8988T (cell line): ENCODE data around the gene MOGAT1.

Experiments used
- DNase-seq: peaks from one replicate; pipeline ENCODE4 v3.0.0; 2011

The MOGAT1 gene, protein sequence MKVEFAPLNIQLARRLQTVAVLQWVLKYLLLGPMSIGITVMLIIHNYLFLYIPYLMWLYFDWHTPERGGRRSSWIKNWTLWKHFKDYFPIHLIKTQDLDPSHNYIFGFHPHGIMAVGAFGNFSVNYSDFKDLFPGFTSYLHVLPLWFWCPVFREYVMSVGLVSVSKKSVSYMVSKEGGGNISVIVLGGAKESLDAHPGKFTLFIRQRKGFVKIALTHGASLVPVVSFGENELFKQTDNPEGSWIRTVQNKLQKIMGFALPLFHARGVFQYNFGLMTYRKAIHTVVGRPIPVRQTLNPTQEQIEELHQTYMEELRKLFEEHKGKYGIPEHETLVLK

DNA sequence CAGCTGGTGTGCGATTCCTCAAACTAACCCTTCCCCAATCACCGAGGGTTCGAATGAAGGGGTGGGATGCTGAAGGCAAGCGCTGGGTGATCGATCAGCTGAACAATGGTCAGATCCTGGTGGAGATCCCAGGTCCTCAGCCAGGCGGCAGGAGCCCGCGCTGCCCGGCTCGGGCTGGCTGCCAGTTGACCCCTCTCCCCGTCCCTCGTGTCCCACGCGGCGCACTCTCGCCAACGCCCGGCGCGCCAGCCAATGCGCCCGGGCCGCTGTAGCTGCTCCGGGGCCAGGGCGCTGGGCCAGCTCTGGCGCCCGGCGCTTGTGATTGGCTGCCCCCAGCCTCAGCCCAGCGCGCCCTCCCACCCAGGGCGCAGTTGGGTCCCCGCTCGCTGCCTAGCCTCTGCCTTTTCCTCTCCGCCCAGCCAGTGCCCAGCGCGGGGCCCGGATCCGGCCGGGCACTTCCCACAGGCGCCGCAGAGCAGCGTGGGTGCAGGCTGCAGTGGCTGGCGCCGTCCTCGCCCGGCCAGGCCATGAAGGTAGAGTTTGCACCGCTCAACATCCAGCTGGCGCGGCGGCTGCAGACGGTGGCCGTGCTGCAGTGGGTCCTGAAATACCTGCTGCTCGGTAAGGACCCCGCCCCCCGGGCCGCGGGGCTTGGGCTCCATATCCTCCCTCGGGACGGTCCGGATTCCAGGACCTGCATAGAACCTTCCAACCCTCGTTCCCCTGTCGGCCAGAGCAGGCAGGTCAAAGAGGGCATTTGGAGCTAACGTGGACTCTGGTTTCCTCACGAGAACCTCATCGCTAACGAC lies at the start of gene MOGAT1:
TSS of gene MOGAT1 (plus strand) at position 400 of the 809 bp plus-strand sequence. CDS start at position 528, 128 bp downstream.
- DNase-seq: no peak

DNA sequence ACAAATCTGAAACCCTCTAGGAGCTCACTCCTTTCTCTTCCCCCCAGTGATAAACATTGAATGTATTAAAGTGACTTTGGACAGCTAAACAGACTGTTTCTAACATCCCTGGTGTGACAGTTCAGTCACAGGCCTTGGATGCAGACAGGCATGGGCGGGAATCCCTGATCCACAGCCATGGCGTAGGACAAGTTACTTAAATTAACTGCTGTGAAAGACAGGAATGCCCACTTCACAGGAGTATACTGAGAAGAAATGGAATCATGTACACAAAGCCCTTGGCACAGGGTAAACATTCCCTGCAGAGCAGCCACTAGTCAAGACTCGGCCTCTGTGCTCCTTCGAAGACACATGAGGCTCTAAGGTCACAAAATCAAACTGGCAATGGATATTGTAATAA lies 49.6 kb upstream of the MOGAT1 start:
- DNase-seq: no peak

DNA sequence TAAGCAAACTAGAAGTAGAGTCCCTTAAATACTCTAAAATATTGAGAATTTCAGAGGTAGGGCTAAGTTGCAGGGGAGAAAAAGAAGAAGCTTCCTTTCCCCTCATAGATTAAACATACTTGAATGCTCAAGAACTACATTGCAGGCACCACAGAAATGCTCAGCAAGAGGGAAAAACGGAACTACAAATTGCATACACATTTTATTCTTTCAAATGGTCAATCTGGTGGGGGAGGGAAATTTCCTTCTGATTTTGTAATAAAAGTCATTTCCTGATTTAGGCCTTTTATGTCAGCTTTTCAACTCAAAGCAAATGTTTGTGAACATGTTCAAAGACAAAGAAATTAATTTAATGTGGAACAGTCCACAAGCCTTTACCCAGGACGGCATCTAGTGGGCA lies 48.5 kb upstream of the MOGAT1 start:
- no peak for DNase-seq

- DNase-seq: no peak
Measured at GRCh38 chr2:222623756-222624309, 47.6 kb upstream of the MOGAT1 start.

DNA sequence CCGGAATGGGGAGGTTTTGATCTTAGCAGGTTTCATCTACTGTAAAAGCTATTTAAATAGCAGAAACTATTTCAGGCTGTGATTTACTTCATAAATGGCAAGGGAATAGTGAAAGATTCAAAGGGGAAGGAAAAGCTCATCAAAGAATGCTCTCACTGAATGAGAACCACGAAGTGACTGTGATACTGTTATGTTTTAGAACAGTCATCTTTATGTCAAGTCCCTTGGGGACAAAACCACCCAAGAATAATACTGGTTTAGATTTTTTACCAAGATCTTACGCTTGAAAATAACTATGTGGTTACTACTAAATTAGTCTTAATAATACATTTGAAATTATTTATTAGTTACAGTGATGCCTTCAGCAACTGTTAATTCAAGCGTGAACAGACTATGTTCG lies 43.7 kb upstream of the MOGAT1 start:
- no peak for DNase-seq

GRCh38 chr2:222635295-222635694 lies 36.2 kb upstream of the MOGAT1 start:
- no peak for DNase-seq

GRCh38 chr2:222637067-222637466 lies 34.4 kb upstream of the MOGAT1 start:
- DNase-seq: no peak

DNA sequence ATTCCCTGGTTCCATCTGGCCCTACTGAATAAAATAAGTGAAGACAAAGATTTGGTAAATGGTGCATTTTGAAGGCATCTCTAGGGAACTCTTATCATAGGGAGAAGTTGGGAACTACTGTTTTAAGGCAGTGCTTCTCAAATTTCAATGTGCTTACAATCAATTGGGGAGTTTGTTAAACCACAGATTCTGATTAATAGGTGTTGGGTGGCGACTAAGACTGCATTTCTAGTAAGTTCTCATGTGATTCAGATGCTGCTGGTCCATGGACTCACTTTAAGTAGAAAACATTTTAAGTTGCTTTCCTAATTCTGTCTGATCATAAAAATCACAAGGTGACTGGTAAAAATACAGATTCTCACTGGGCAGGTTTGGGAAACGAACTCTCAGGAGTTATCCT lies 30.1 kb upstream of the MOGAT1 start:
- DNase-seq: no peak

- DNase-seq: no peak
Measured at GRCh38 chr2:222643134-222643533, 28.3 kb upstream of the MOGAT1 start.

GRCh38 chr2:222646008-222646407 lies 25.4 kb upstream of the MOGAT1 start:
- DNase-seq: no peak

GRCh38 chr2:222649801-222650200 lies 21.7 kb upstream of the MOGAT1 start:
- no peak for DNase-seq

GRCh38 chr2:222651718-222652418 lies 19.6 kb upstream of the MOGAT1 start:
- DNase-seq: no peak

- no peak for DNase-seq
Measured at GRCh38 chr2:222652491-222653255, 18.8 kb upstream of the MOGAT1 start.

DNA sequence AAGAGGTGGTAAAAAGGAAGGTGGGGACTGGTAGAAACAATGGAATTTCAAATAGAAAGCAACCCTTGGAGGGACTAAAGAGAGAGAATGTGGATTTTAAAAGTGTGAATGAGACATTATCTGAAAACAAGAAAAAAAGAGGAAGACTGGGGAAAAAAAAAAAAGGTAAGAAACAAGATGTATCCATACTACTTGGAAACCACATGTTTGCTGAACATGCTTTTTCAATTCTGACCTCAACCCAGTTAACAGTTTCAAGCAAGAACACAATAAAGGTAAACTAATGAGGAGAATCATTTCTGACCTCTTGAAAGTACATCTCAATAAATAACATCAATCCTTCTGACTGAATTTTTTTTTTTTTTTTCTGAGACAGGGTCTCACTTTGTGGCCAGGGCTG lies 18.2 kb upstream of the MOGAT1 start:
- DNase-seq: no peak

- peak; percentile 73 for DNase-seq
Measured at GRCh38 chr2:222655787-222656525, 15.5 kb upstream of the MOGAT1 start, which contains the start of gene FARSB. FARSB (minus strand) TSS chr2:222656092; CDS start chr2:222656073, 19 bp downstream.

DNA sequence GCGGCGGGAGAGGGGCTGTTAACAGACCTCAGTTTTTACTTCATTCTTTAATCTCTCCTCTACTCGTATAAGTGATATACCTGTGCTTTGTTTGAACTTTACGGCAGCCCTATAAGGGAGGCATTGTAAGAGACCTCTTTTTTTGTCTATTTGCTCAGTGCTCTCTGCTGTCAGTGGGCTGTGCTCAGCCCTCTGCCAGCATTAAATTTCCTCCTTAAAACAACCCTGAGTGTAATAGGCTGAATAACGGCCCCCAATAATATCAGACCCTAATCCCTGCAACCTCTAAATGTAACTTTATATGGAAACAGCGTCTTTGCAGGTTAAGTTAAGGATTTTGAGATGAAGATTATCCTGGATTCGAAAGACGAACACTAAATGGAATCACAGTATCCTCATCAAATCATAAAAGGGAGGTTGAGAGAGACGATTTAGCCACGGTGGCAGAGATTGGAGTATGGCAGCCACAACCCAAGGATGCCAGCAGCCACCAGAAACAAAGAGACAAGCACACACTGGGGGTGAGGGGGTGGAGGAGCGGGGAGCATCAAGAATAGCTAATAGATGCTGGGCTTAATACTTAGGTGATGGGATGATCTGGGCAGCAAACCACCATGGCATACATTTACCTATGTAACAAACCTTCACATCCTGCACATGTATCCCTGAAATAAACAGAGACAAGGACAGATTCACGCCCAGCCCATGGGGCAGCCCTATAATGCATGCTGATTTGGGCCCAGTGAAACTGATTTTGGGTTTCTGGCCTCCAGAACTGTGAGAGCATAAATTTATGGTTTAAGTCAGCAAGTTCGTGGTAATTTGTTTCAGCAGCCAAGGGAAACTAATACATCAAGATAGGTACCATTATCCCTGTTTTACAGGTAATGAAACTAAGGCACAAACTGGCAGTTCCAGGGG lies 14.7 kb upstream of the MOGAT1 start:
- no peak for DNase-seq

DNA sequence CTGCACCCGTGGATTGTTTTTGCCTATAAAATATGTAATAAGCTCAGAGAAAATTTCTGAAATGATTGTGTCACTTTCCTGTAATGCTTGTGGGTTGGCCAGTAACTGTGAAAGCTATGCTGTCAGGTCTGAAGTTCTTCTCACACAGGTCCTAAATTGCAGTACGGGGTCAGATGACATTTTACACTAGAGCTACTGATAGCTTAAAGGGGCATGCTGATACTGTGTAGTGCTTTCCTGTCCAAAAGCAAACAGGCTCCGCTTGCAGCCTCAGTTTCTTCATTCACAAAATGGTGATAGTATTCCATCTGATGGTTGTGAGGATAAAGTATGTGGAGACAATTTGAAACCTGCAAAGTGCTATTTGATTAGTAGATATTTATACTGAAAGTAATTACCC lies 8.0 kb upstream of the MOGAT1 start:
- no peak for DNase-seq

- DNase-seq: no peak
Measured at GRCh38 chr2:222668494-222669154, 2.8 kb upstream of the MOGAT1 start.

GRCh38 chr2:222669353-222669752 lies 2.1 kb upstream of the MOGAT1 start:
- no peak for DNase-seq
